HG03103 (cell line): ENCODE results near the gene COQ5.
"Not testable (repeated sequence)": the region's sequence is repeated elsewhere in the genome, so short reads cannot be mapped to it uniquely, and the experiment has no call there.

ENCODE experiments used
- ATAC-seq: cut with Tn5 transposase; IDR thresholded peaks from one replicate; pipeline ENCODE4 v1.9.1; 2021; ENCODE audit warnings: low read depth; ENCODE audit not compliant: unreplicated experiment

COQ5 gene

GRCh38 chr12:120530418-120530761, 1.4 kb upstream of the COQ5 start:
- ATAC-seq: not testable (repeated sequence)

DNA sequence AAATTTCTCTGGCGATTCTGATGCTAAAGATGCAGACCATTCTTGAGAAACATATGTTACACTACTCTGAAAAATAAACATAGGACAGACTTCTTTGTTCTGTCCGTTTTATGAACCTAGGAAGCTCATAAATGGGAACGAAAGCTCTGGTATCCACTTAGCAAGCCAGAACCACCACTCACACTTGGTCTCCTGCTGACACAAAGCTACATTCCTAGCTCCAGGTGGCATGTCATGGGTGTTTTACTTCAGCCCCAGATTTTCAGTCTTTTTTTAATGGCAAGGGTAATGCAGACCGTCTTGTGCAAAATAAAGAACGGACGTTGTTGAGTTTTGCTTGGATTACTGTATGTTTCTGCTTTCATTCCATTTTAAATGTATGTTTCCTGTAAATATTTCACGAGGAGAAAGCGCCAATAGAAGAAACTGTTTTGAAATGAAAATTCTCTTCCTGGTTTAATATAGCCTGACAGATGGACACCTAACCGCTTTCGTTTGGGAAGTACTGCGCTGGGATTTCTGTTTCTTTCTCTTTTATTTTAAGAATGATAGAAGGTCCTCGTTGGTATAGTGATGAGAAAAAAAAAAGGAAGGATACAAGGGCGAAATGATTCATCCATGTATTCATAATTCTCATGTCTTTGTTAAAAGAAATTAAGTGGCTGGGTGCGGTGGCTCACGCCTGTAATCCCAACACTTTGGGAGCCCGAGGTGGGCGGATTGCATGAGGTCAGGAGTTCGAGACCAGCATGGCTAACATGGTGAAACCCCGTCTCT, 871 bp upstream of the COQ5 start:
- no peak for ATAC-seq

GRCh38 chr12:120522568-120522967, 6.4 kb downstream of the COQ5 start:
- no peak for ATAC-seq

GRCh38 chr12:120519324-120519723, 9.6 kb downstream of the COQ5 start:
- not testable (repeated sequence) for ATAC-seq

DNA sequence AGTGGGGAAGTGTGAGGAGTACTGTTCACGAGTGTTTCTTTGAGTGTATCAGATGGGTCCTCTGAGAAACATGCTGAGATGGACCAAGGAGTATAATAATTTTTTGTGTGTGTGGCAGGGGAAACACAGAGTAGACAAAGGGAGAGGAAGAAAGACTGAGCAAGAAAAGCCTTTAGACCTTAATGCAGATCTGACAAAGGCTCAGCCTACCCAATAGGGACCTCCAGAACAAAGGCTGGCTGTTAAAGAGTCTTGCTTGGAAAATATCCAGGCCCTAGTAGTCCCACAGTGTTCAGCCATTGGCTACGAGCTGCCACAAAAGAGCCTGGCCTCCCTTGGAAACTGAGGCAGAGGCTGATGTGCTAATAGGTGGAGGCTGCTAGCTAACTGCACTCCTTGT, 13.5 kb downstream of the COQ5 start:
- no peak for ATAC-seq

DNA sequence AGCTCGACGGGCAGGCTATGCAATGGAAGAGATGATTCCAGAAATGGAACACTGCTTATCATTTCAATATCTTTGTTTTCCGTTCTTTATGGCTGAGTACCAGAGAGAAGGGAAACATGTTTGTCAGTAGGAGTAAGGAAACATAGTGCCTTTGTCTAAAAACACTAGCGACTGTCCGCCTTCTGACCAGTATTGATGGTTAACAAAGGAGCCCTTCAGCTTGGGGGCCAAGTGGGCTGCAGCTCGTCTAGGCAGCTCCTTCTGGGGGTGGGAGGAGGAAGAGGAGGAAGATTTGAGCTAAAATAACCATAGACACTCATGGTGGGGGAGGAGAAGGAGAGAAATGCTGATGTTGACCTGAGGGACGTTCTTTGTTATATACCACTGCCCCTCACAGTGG, 15.0 kb downstream of the COQ5 start:
- ATAC-seq: no peak

DNA sequence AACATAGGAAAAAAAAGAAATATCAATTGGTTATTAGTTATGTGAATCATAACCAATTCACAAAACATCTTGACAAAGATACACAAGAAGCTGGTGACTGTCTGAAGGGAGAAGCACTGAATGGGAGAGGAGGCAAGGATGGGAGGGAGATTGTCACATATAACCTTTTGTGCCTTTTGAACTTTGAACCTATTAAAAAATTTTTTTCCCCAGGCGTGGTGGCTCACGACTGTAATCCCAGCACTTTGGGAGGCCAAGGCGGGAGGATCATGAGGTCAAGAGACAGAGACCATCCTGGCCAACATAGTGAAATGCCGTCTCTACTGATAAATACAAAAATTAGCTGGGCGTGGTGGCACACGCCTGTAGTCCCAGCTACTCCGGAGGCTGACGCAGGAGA, 20.4 kb downstream of the COQ5 start:
- no peak for ATAC-seq

DNA sequence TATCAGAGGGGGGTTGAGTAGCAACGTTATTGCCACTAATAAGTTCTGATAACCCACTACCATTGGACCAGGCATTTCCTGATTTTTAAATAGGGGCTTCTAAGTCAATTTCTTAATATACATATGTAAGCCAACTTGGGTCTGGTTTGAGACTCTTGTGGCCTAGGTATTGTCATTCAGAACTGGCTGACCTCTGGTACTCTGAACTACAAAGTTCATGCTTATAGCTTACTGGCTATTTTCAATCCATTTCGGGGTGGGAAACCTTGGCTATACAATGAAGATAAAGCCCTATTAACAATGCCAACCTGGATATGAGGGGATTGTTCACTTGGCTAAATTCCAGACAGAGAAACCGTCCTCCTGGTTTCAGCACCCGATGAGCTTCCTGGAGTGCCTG, 24.4 kb downstream of the COQ5 start:
- no peak for ATAC-seq

GRCh38 chr12:120500581-120500980, 28.4 kb downstream of the COQ5 start:
- ATAC-seq: no peak

- ATAC-seq: no peak
Measured at GRCh38 chr12:120498870-120499515, 30.0 kb downstream of the COQ5 start.

DNA sequence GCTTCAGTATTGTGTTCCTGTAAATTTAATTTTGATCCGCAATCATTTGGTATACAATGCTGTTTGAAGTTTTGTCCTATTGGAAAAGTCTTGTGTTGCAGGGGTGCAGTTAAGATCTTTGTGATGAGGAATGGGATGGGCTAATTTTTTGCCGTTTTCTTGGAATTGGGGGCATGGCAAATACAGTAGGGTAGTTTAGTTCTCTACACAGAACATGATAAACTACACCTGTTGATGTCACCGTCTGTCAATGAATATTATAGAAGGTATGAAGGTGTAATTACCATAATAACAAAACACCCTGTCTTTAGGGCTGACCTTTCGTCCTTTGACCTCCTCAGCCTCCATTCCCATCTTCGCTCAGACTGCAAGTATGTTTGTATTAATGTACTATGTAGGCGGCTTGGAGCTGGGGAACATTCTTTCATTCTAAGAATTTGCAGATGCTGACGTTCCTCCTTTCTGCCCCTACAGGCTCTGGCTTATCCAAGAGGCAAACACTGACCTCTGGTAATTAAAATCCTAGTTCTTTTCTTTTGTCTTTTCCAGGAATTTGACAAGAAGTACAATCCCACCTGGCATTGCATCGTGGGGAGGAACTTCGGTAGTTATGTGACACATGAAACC, 31.3 kb downstream of the COQ5 start:
- no peak for ATAC-seq

DNA sequence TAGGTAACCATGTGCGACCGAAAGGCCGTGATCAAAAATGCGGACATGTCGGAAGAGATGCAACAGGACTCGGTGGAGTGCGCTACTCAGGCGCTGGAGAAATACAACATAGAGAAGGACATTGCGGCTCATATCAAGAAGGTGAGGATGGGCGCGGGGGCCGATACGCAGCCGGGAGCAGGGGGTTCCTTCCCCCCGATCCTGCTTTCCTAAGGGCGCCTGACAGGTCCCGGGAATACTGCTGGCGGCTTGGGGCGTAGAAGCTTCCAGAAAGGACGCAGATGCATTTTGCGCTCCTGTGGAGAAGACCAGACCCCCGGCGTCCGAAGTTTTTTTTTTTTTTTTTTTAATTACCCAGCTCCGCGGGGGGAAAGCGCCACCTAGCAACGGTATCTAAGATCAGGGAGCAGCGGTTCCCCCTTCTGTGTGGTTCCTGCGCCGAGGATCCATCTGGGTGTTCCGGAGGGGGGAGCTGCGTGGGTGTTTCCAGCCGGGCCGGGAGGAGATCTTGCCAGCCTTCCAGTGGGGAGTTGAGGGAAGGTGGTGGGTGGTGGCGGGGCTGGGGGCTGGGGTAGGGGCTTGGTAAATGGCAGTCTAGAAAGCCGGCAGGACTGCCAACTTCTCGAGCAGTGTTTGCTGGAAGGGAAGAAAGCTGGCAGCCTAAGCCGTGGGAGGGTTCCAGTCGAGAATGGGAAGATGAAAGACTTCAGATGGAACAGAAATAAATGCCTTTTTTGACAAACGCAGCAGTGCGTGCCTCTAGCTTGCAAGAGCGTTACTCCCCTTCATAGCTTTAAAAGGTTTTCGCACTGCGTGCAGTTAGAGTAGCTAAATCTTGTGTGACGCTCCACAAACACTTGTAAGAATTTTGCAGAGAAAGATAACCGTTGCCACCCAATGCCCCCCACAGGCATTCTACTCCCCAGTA, 32.3 kb downstream of the COQ5 start:
- ATAC-seq: no peak

GRCh38 chr12:120495731-120496412, 33.1 kb downstream of the COQ5 start, which contains the start of gene DYNLL1:
TSS of gene DYNLL1 (plus strand) at chr12:120496113. CDS start at chr12:120496422, 309 bp downstream.
- ATAC-seq: peak; percentile 85

GRCh38 chr12:120495186-120495730, 33.7 kb downstream of the COQ5 start:
- no peak for ATAC-seq

DNA sequence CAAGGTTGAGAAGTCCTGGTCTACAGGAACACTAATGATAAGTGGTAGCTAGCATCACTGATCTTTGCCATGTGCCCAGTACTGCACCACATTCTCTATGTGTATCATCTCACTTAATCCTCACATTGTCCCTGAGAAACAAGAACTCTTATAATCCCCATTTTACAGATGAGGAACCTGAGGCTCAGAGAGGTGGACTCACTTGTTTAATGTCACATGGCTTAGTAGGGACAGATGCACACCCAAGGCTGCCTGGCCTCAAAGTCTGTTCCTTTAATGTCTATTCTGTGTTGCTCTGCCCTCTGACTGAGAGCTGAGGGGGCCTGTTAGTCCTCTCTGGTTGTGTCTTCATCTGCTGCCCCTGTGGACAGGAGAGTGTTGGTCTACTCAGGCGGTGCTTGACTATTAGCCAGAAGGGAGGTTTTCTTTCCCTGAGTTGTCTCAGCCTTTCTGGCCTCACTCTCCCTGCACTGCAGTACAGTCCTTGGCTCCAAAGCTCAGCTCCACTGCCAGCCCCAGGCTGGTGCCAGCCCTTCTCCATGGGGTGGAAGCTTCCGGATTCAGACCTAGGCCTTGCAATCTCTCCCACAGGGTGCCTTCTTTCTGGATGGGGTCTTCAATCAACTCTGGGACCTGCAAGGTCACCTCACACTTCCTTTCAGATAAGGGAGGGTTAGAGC, 38.0 kb downstream of the COQ5 start:
- ATAC-seq: no peak

GRCh38 chr12:120490325-120490724, 38.6 kb downstream of the COQ5 start:
- ATAC-seq: no peak

- ATAC-seq: no peak
Measured at GRCh38 chr12:120489018-120489417, 39.9 kb downstream of the COQ5 start.

- ATAC-seq: no peak
Measured at GRCh38 chr12:120488057-120488640, 40.8 kb downstream of the COQ5 start.

DNA sequence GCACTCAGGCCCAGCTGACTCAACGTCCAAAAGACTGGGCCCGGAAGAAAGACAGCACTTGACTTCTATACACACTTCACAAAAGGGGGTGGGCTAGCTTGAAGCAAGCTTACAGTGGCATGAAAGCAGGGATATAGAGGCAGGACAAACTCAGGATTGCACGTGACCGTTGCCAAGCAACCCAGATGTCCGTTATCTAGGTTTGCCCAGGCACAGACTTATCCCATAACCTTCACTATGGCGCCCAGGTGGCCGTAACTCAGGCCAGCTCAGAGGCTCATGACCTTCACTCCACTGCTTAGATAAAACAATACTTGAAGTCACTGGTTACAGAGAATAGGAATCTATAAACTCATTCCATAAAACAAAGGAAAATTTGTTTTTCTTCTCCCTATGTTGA, 41.4 kb downstream of the COQ5 start:
- ATAC-seq: not testable (repeated sequence)
